ENCODE data around the gene PATE1.

The PATE1 gene

DNA sequence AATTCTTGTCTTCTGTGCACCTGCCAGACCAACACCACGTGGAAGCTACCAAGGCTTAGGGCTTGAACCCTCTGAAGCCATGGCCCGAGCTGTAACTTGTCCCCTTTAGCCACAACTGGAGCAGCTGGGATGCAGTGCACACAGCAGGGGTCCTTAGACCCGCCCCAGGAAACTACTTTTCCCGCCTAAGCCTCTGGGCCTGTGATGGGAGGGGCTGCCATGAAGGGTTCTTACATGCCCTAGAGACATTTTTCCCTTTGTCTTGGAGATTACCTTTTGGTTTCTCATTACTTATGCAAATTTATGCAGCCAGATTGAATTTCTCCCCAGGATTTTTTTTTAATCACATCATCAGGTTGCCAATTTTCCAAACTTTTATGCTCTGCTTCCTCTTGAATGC is 51.6 kb downstream of the PATE1 start:
- no peak for DNase-seq

All from activated naive CD4-positive, alpha-beta T cell treated with Interleukin-2 at 50 U/mL for 16 hours (primary cell).